MM.1S (cell line): ENCODE data around the gene DLG4.
A peak's percentile ranks its signal among the peaks of the same experiment; 100 is the strongest.
"Not testable (repeated sequence)": the region's sequence is repeated elsewhere in the genome, so short reads cannot be mapped to it uniquely, and the experiment has no call there.

Source experiments
- DNase-seq: peaks from one replicate; pipeline ENCODE4 v3.0.0-alpha.2; 2015
- H2AFZ ChIP-seq: fragments of 300-600 bp; sonication (generic); 2 replicates; pipeline ENCODE4 v1.6.0; 2016; ENCODE audit warnings: antibody characterized with exemption, low read length
- H3F3A ChIP-seq: fragments of 300-600 bp; sonication (generic); 2 replicates; pipeline ENCODE4 v1.6.1; 2016; ENCODE audit warnings: mild to moderate bottlenecking, antibody characterized with exemption, low read length, moderate library complexity, mixed read lengths; ENCODE audit not compliant: insufficient read depth
- H3K27ac ChIP-seq: fragments of 300-600 bp; sonication (generic); 2 replicates; pipeline ENCODE4 v1.5.1; 2016; ENCODE audit warnings: mild to moderate bottlenecking, low read length
- H3K27me3 ChIP-seq: fragments of 300-600 bp; sonication (generic); replicated peaks from 2 replicates; pipeline ENCODE4 v1.6.0; 2016; ENCODE audit warnings: low read length; ENCODE audit not compliant: insufficient read depth
- H3K36me3 ChIP-seq: fragments of 300-600 bp; sonication (generic); replicated peaks from 2 replicates; pipeline ENCODE4 v1.6.1; 2016; ENCODE audit warnings: mild to moderate bottlenecking, low read length, mixed read lengths; ENCODE audit not compliant: insufficient read depth
- H3K4me1 ChIP-seq: fragments of 300-600 bp; sonication (generic); 2 replicates; pipeline ENCODE4 v1.6.1; 2016; ENCODE audit warnings: low read length, mixed read lengths
- H3K4me2 ChIP-seq: fragments of 300-600 bp; sonication (generic); 2 replicates; pipeline ENCODE4 v1.6.0; 2016; ENCODE audit warnings: low read depth, low read length
- H3K4me3 ChIP-seq: fragments of 300-600 bp; sonication (generic); 2 replicates; pipeline ENCODE4 v1.5.1; 2016; ENCODE audit warnings: low read length, mixed read lengths
- H3K79me2 ChIP-seq: fragments of 300-600 bp; sonication (generic); 2 replicates; pipeline ENCODE4 v1.6.1; 2016; ENCODE audit warnings: mixed run types, low read length, mixed read lengths
- H3K9ac ChIP-seq: fragments of 300-600 bp; sonication (generic); 2 replicates; pipeline ENCODE4 v1.6.1; 2016; ENCODE audit warnings: low read length, mixed read lengths
- H3K9me2 ChIP-seq: fragments of 300-600 bp; sonication (generic); replicated peaks from 2 replicates; pipeline ENCODE4 v1.6.1; 2016; ENCODE audit warnings: mild to moderate bottlenecking, low read length, mixed read lengths; ENCODE audit not compliant: insufficient read depth
- H3K9me3 ChIP-seq: fragments of 300-600 bp; sonication (generic); replicated peaks from 2 replicates; pipeline ENCODE4 v1.6.1; 2016; ENCODE audit warnings: mild to moderate bottlenecking, low read length, mixed read lengths; ENCODE audit not compliant: insufficient read depth
- H4K20me1 ChIP-seq: fragments of 300-600 bp; sonication (generic); 2 replicates; pipeline ENCODE4 v1.6.1; 2016; ENCODE audit warnings: mild to moderate bottlenecking, low read length, moderate library complexity, mixed read lengths; ENCODE audit not compliant: insufficient read depth
- EZH2 ChIP-seq: fragments of 300-600 bp; sonication (generic); optimal IDR thresholded peaks from 2 replicates; pipeline ENCODE3; 2017; ENCODE audit warnings: low read depth, mild to moderate bottlenecking, antibody characterized with exemption, low read length, mixed read lengths
- EZH2phosphoT487 ChIP-seq: fragments of 300-600 bp; sonication (generic); IDR thresholded peaks from 2 replicates; pipeline ENCODE4 v1.6.1; 2018; ENCODE audit warnings: antibody characterized with exemption, low read length
- TF ChIP-seq, protein P1 (sequence below): fragments of 300-600 bp; sonication (generic); IDR thresholded peaks from 2 replicates; pipeline ENCODE4 v1.5.1; 2016; ENCODE audit warnings: antibody characterized with exemption, low read length, mixed read lengths

DLG4 gene

DNA sequence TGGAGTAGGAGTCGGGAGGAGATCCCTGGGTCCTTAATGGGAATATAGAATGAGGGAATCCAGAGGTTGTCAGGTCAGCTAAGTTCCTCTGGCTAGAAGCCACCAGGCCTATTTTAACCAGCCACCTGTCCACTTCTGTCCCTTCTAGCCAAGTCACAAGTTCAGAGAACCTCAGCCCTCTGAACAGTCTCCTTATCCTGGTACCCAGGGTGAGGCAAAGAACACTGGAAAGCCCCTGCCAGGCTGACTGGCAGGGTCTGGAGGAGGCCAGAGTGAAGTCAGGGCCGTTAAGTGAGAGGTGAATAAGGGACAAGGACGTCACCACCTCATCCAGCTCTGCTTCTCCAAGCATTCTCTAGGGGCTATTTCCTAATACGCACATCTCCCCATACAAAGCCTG lies 29.2 kb upstream of the DLG4 start:
- Histone ChIP-seq H3K9ac (no peak overlapping the region), H3K27me3 (no peaks in the 10 kb centered on the region), H3K36me3 (0 out of 2 replicates have a peak, but pooled peaks cover 3% of the 10 kb centered on the region), H4K20me1 (no peaks in the 10 kb centered on the region), H3K9me3 (no peaks in the 10 kb centered on the region), H3K4me2 (no peak overlapping the region), H3K79me2 (peaks cover 68% of the 10 kb centered on the region), H3K4me1 (peaks cover 18% of the 10 kb centered on the region), H2AFZ (no peak overlapping the region), H3K9me2 (no peaks in the 10 kb centered on the region), H3K4me3 (no peak overlapping the region), H3K27ac (no peak overlapping the region), H3F3A (peaks cover 20% of the 10 kb centered on the region)
- no peak for TF ChIP-seq EZH2phosphoT487
- TF ChIP-seq, protein P1, sequence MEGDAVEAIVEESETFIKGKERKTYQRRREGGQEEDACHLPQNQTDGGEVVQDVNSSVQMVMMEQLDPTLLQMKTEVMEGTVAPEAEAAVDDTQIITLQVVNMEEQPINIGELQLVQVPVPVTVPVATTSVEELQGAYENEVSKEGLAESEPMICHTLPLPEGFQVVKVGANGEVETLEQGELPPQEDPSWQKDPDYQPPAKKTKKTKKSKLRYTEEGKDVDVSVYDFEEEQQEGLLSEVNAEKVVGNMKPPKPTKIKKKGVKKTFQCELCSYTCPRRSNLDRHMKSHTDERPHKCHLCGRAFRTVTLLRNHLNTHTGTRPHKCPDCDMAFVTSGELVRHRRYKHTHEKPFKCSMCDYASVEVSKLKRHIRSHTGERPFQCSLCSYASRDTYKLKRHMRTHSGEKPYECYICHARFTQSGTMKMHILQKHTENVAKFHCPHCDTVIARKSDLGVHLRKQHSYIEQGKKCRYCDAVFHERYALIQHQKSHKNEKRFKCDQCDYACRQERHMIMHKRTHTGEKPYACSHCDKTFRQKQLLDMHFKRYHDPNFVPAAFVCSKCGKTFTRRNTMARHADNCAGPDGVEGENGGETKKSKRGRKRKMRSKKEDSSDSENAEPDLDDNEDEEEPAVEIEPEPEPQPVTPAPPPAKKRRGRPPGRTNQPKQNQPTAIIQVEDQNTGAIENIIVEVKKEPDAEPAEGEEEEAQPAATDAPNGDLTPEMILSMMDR = no peak
- TF ChIP-seq EZH2 = no peak
- DNase-seq = no peak

DNA sequence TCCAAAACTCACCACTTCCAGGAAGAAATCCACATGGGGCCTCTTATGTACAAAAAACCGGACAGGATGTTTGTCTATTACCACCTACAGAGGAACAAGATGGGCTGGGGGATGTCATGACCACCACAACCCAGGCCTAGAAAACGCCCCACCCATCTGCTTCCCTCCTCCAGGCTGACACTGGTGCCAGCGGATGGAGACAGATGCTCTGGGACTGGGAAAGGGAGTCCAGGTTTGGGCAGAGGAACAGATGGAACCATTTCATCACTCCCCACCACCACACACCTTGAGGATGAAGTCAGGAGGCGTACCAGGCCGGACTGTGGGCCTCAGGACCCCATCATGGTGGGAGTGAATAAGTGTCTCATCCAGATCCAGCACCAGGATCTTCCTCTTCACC lies 27.1 kb upstream of the DLG4 start:
- H3K4me2 ChIP-seq = no peak overlapping the region
- TF ChIP-seq EZH2 (no peak), EZH2phosphoT487 (no peak)
- TF ChIP-seq, protein P1 = no peak
- H3K4me1 ChIP-seq = peaks cover 13% of the 10 kb centered on the region
- H3F3A ChIP-seq = peaks cover 22% of the 10 kb centered on the region
- no peaks in the 10 kb centered on the region for H3K27me3 ChIP-seq
- no peak overlapping the region for H3K9ac ChIP-seq
- H3K36me3 ChIP-seq = 0 out of 2 replicates have a peak, but pooled peaks cover 3% of the 10 kb centered on the region
- H4K20me1 ChIP-seq = no peaks in the 10 kb centered on the region
- H3K27ac ChIP-seq = no peak overlapping the region
- H3K9me2 ChIP-seq = no peaks in the 10 kb centered on the region
- no peak overlapping the region for H2AFZ ChIP-seq
- no peaks in the 10 kb centered on the region for H3K9me3 ChIP-seq
- peaks cover 62% of the 10 kb centered on the region for H3K79me2 ChIP-seq
- no peak overlapping the region for H3K4me3 ChIP-seq
- DNase-seq = no peak

DNA sequence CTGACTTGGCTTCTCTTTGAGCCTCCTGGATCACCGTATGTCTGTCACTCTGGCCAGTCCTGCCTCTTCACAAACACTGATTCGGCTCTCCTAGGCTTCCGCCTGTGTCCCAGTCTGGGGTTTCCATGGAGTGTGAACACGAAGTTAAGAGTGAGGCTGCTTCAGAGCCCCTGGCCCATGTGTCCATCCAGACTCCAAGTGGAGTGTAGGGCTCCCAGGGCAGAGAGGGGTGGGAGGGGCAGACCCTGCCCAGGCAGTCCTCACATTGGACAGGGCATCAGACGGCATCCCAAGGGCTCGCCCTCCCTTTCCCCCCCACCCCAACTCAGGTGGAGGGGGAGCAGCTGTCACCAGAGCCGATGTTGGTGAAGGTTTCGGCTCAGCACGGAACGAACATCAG lies 24.2 kb upstream of the DLG4 start:
- not testable (repeated sequence) for H3K4me2 ChIP-seq

DNA sequence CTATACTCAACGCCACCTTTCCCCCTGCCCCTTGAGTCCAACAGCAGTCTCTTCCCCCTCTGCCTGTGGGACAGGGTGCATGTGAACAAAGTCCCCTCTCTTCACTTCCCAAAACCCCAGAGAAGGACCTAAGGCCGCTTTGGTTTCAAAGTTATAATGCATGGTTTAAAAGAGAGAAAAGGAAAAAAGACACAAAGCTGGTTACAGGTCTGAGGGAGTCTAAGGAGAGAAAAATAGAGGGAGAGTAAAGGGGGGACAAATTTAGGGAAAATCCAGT lies 23.8 kb upstream of the DLG4 start:
- TF ChIP-seq EZH2 = no peak
- TF ChIP-seq EZH2phosphoT487 = no peak
- TF ChIP-seq, protein P1 = no peak
- Histone ChIP-seq H4K20me1 (no peaks in the 10 kb centered on the region), H3K4me3 (peak overlapping the region; percentile 96), H3K79me2 (peaks cover 60% of the 10 kb centered on the region), H3K27me3 (no peaks in the 10 kb centered on the region), H2AFZ (no peak overlapping the region), H3K27ac (peak overlapping the region; percentile 75; the same call in 1 of the 2 replicates), H3K9me2 (no peaks in the 10 kb centered on the region), H3K4me2 (peak overlapping the region; percentile 80), H3K9me3 (no peaks in the 10 kb centered on the region), H3K36me3 (0 out of 2 replicates have a peak, but pooled peaks cover 3% of the 10 kb centered on the region), H3K4me1 (peaks cover 15% of the 10 kb centered on the region), H3K9ac (peak overlapping the region; percentile 91; the same call in 1 of the 2 replicates), H3F3A (peaks cover 42% of the 10 kb centered on the region)
- no peak for DNase-seq

More for the DNA sequence above, 24.2 kb upstream of the DLG4 start:
- not testable (repeated sequence) for H2AFZ ChIP-seq, H3K9ac ChIP-seq, H3K9me2 ChIP-seq, DNase-seq, H4K20me1 ChIP-seq, H3K36me3 ChIP-seq, H3K9me3 ChIP-seq, H3K27me3 ChIP-seq, H3K4me3 ChIP-seq
- H3F3A ChIP-seq = peaks cover 42% of the 10 kb centered on the region
- peak overlapping the region; percentile 75; the same call in 1 of the 2 replicates for H3K27ac ChIP-seq
- peaks cover 61% of the 10 kb centered on the region for H3K79me2 ChIP-seq
- H3K4me1 ChIP-seq = peaks cover 15% of the 10 kb centered on the region
